K562 (cell line): Measurements from ENCODE around the gene GEMIN5. TPM values are rescaled to one million over a fixed set of nuclear protein-coding genes. Genes with fewer than 3 reads are reported as not detected.

Source experiments
- ATAC-seq: fragments of 200-7000 bp; cut with Tn5 transposase; 3 replicates; pipeline ENCODE4 v1.9.1; 2020; ENCODE audit warnings: moderate library complexity
- BruUV-seq: library from RNA; stranded (reverse); fragments of 400-500 nt; replicated peaks from 2 replicates; lab custom pipeline; 2021; lab: Mats Ljungman, UMichigan
- CTCF ChIA-PET: fragments of 300-600 bp; formaldehyde crosslinking; extraction: SDS; loops from one replicate; lab custom pipeline; 2021; ENCODE audit warnings: low intra/inter-chr PET ratio; lab: Yijun Ruan, JAX
- POLR2A ChIA-PET: fragments of 300-600, 350-650 bp; sonication (Branson Sonifier 250); formaldehyde crosslinking; extraction: SDS; loops from one replicate; lab custom pipeline; 2021; ENCODE audit warnings: antibody characterized with exemption, inconsistent platforms; lab: Yijun Ruan, JAX
- DNase-seq, 4 experiments: peaks; one replicate each; pipeline versions ENCODE4 v3.0.0 to v3.0.0-alpha.2; 2011 to 2018; ENCODE audit warnings: low spot score in 3 of 4, mixed read lengths in 3 of 4; ENCODE audit errors: extremely low read depth in 1 of 4
- FAIRE-seq: peaks from 2 replicates; lab custom pipeline; 2011; peaks lifted over from hg19 to GRCh38; lab: Jason Lieb, UNC
- H2AFZ ChIP-seq: 2 replicates; pipeline ENCODE4 v1.6.0; 2011; ENCODE audit warnings: low read depth, low read length, control low read depth, inconsistent platforms
- H3K27ac ChIP-seq: fragments of 200-600 bp; 3 replicates; pipeline ENCODE4 v1.8.0; 2011; ENCODE audit warnings: low read depth, mild to moderate bottlenecking, control low read depth, inconsistent platforms, low read length, moderate library complexity, mixed read lengths; ENCODE audit errors: extremely low read depth
- H3K27me3 ChIP-seq, 2 experiments: fragments of 300-600 bp in 1 of 2; 2 replicates in 1 of 2; 3 replicates in 1 of 2; pipeline versions ENCODE4 v1.6.0 to v1.8.0; 2011; ENCODE audit warnings: inconsistent platforms in 2 of 2, low read length in 2 of 2, mild to moderate bottlenecking in 1 of 2, mixed read lengths in 1 of 2, moderate library complexity in 1 of 2; ENCODE audit not compliant: control insufficient read depth in 2 of 2, insufficient read depth in 2 of 2
- H3K36me3 ChIP-seq: fragments of 300-600 bp; 3 replicates; pipeline ENCODE4 v1.8.0; 2011; ENCODE audit warnings: mild to moderate bottlenecking, low read length, inconsistent platforms; ENCODE audit not compliant: control insufficient read depth, insufficient read depth
- H3K4me1 ChIP-seq, 2 experiments: fragments of 200-600 bp in 1 of 2; replicated peaks in 1 of 2; 2 replicates in 1 of 2; 3 replicates in 1 of 2; pipeline versions ENCODE4 v1.5.1 to v1.8.0; 2011; ENCODE audit warnings: inconsistent platforms in 2 of 2, low read length in 2 of 2, mild to moderate bottlenecking in 1 of 2, mixed read lengths in 1 of 2, moderate library complexity in 1 of 2; ENCODE audit not compliant: control insufficient read depth in 2 of 2, insufficient read depth in 2 of 2
- H3K4me2 ChIP-seq: 2 replicates; pipeline ENCODE4 v1.6.1; 2011; ENCODE audit warnings: low read length, control low read depth, inconsistent platforms, mixed read lengths; ENCODE audit not compliant: insufficient read depth
- H3K4me3 ChIP-seq: fragments of 200-600 bp; sonication (generic), shearing (Covaris generic); 2 replicates; pipeline ENCODE4 v1.5.1; 2016; ENCODE audit warnings: control low read depth, inconsistent platforms
- H3K79me2 ChIP-seq: fragments of 200-600 bp; 3 replicates; pipeline ENCODE4 v1.8.0; 2011; ENCODE audit warnings: low read length, inconsistent platforms; ENCODE audit not compliant: control insufficient read depth, insufficient read depth
- H3K9ac ChIP-seq, 2 experiments: 2 replicates each; pipeline versions ENCODE4 v1.6.0 to v1.6.1; 2011; ENCODE audit warnings: low read depth in 2 of 2, low read length in 2 of 2, control low read depth in 1 of 2, inconsistent platforms in 1 of 2, mild to moderate bottlenecking in 1 of 2, mixed read lengths in 1 of 2; ENCODE audit not compliant: insufficient read depth in 1 of 2
- H3K9me1 ChIP-seq: one replicate; pipeline ENCODE4 v1.6.0; 2011; ENCODE audit warnings: inconsistent platforms, mild to moderate bottlenecking, low read length, moderate library complexity; ENCODE audit not compliant: control insufficient read depth, insufficient read depth
- H3K9me3 ChIP-seq: replicated peaks from 2 replicates; pipeline ENCODE4 v1.5.1; 2011; ENCODE audit warnings: low read depth, low read length, inconsistent platforms; ENCODE audit not compliant: control insufficient read depth, insufficient read depth
- H4K20me1 ChIP-seq: replicated peaks from 2 replicates; pipeline ENCODE4 v1.6.1; 2011; ENCODE audit warnings: low read length, inconsistent platforms, mixed read lengths; ENCODE audit not compliant: control insufficient read depth, insufficient read depth
- ESRRB ChIP-seq: fragments of 250-450 bp; sonication (Bioruptor Pico); IDR thresholded peaks from 2 replicates; pipeline ENCODE4 v1.5.0; 2020; ENCODE audit warnings: mild to moderate bottlenecking, moderate library complexity, borderline replicate concordance
- HCFC1 ChIP-seq: IDR thresholded peaks from 2 replicates; pipeline ENCODE4 v1.6.1; 2012; ENCODE audit warnings: low read depth, low read length, improper control_type of control experiment
- NRF1 ChIP-seq, 2 experiments: fragments of 450-650 bp; IDR thresholded peaks in 1 of 2; conservative IDR thresholded peaks in 1 of 2; 2 replicates each; pipeline ENCODE4 v1.6.1; 2014; ENCODE audit warnings: mild to moderate bottlenecking in 2 of 2
- PURB ChIP-seq: sonication (generic); formaldehyde crosslinking; IDR thresholded peaks from 2 replicates; pipeline ENCODE4 v1.9.0; 2021; ENCODE audit warnings: low read depth, mild to moderate bottlenecking, missing genetic modification reagents
- SAP30 ChIP-seq: fragments of 200-600 bp; sonication (generic); IDR thresholded peaks from 2 replicates; pipeline ENCODE4 v1.6.1; 2012; ENCODE audit warnings: borderline replicate concordance, low read depth, mild to moderate bottlenecking, moderate library complexity, low read length, control low read depth, inconsistent platforms; ENCODE audit not compliant: insufficient read depth, poor library complexity, severe bottlenecking
- SMAD3 ChIP-seq: fragments of 450-650 bp; formaldehyde crosslinking; conservative IDR thresholded peaks from 2 replicates; pipeline ENCODE4 v1.4.0; 2020; ENCODE audit warnings: mild to moderate bottlenecking
- TGIF2 ChIP-seq: sonication (generic); formaldehyde crosslinking; IDR thresholded peaks from 2 replicates; pipeline ENCODE4 v1.8.1; 2022; ENCODE audit warnings: mild to moderate bottlenecking, missing genetic modification reagents, moderate library complexity
- ZNF175 ChIP-seq: fragments of 200-800 bp; sonication (Bioruptor generic); IDR thresholded peaks from 2 replicates; pipeline ENCODE4 v1.6.1; 2016; ENCODE audit warnings: low read depth, mild to moderate bottlenecking, missing genetic modification characterization, missing compliant biosample characterization
- WGBS: fragments of 100-300 bp; shearing (Covaris generic); methylation state at CpG from one replicate; pipeline ENCODE4 v1.1.6; 2016; ENCODE audit warnings: low coverage, mixed read lengths; ENCODE audit not compliant: insufficient coverage; ENCODE audit errors: missing lambda C conversion rate; 5-methylcytosine and 5-hydroxymethylcytosine counted together
- in situ Hi-C: fragments of 300-500 bp; cut with MboI; formaldehyde crosslinking; loops from 4 replicates; pipeline ENCODE4 v1.15.0; 2018; ENCODE audit warnings: inconsistent platforms, mixed read lengths
- intact Hi-C: fragments of 100-400 bp; cut with micrococcal nuclease; formaldehyde crosslinking; loops from 2 replicates; pipeline ENCODE4 v1.14.2; 2022
- polyA plus RNA-seq, 8 experiments: library from polyadenylated mRNA; depleted of rRNA in 4 of 8; stranded (reverse) in 5 of 8; unstranded in 3 of 8; fragments of >200 nt; fragmentation: Nextera tagmentation in 2 of 8; fragmentation: Illumina TruSeq in 1 of 8; extraction: Ambion mirVana in 2 of 8; extraction: Trizol in 1 of 8; gene quantifications; 2 replicates each; pipeline versions ENCODE4 v1.2.1 to v1.2.3, GENCODE V29; 2011 to 2014; ENCODE audit warnings: inconsistent platforms in 1 of 8, missing spikeins in 1 of 8
- total RNA-seq, 7 experiments: library from RNA; depleted of rRNA in 6 of 7; stranded (reverse); fragments of >200 nt in 6 of 7; fragmentation: Illumina TruSeq in 2 of 7; extraction: Trizol in 2 of 7; gene quantifications; 2 replicates each; pipeline versions ENCODE4 v1.2.1 to v1.2.3, GENCODE V29; 2011 to 2021; ENCODE audit warnings: low replicate concordance in 1 of 7
- TF ChIP-seq, protein P1 (sequence below): fragments of 450-650 bp; formaldehyde crosslinking; IDR thresholded peaks from 2 replicates; pipeline ENCODE4 v1.4.0; 2020; ENCODE audit warnings: mild to moderate bottlenecking, moderate library complexity

Gene GEMIN5
- total and polyA plus RNA-seq, 9 of the 15 experiments (the other 6 are each of a cell fraction or from before 2014, with no cell fraction given) = 10.3 to 48.2 (median 34.7) TPM

- no peak overlapping the region for H3K9ac ChIP-seq
- DNase-seq = no peak
- intact Hi-C loops = no loop called here
- ChIA-PET CTCF (no interaction called here), POLR2A (interaction anchor here (1.0 to 1.3 kb wide), 2 partner anchors 12 to 20 kb away, joined by 3 to 4 read pairs; no protein-coding TSS in a partner anchor)
- FAIRE-seq = no peak
- H3K9me1 ChIP-seq = no peaks in the 10 kb centered on the region
- H2AFZ ChIP-seq = no peak overlapping the region
- no peaks in the 10 kb centered on the region for H4K20me1 ChIP-seq
- H3K36me3 ChIP-seq = peaks cover 76% of the 10 kb centered on the region
- no peaks in the 10 kb centered on the region for H3K79me2 ChIP-seq
- no peaks in the 10 kb centered on the region for H3K4me1 ChIP-seq
- WGBS = 94% methylated on average over 1 of the region's 1 CpG
- H3K4me2 ChIP-seq = no peak overlapping the region
- no peak for ATAC-seq
- BruUV-seq = no TSS peak
- H3K9me3 ChIP-seq = no peaks in the 10 kb centered on the region
- TF ChIP-seq SAP30 (no peak), ESRRB (CRISPR knock-in tag) (no peak), PURB (CRISPR knock-in tag) (no peak), NRF1 (conservative IDR thresholded peaks at IDR 0.05 in 1 of 2, IDR thresholded peaks at IDR 0.05 in 1 of 2) (no peak), TGIF2 (CRISPR knock-in tag) (no peak), SMAD3 (CRISPR knock-in tag) (no peak), HCFC1 (no peak), ZNF175 (no peak)
- TF ChIP-seq, protein P1, sequence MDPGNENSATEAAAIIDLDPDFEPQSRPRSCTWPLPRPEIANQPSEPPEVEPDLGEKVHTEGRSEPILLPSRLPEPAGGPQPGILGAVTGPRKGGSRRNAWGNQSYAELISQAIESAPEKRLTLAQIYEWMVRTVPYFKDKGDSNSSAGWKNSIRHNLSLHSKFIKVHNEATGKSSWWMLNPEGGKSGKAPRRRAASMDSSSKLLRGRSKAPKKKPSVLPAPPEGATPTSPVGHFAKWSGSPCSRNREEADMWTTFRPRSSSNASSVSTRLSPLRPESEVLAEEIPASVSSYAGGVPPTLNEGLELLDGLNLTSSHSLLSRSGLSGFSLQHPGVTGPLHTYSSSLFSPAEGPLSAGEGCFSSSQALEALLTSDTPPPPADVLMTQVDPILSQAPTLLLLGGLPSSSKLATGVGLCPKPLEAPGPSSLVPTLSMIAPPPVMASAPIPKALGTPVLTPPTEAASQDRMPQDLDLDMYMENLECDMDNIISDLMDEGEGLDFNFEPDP = no peak
- no peak overlapping the region for H3K4me3 ChIP-seq
- no peaks in the 10 kb centered on the region for H3K27me3 ChIP-seq
- H3K27ac ChIP-seq = no peak overlapping the region
- in situ Hi-C loops = no loop called here
Measured at GRCh38 chr5:154962494-154962893, 24.5 kb upstream of the GEMIN5 start.
